ENCODE measurements around the gene ITPK1.

The ITPK1 gene

DNA sequence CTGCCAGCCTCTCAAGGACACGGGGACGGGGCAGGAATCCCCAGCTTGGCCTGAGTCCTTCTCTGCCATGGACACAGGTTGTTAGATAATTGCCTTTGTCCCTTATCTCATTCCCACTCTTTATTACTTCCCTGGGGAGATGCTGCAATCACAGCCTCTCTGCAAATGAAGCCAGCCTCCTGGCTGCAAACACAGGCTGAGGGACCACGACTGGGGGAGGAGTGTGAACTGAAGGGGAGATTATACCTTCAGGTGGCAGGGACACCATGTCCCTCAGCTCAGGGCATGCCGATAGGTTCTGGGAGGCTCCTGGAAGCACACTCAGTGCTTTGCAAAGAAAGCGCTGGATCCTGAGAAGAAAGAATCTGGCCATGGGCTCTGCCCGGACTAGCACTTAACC, 208.9 kb downstream of the ITPK1 start:
- no peak for DNase-seq

DNA sequence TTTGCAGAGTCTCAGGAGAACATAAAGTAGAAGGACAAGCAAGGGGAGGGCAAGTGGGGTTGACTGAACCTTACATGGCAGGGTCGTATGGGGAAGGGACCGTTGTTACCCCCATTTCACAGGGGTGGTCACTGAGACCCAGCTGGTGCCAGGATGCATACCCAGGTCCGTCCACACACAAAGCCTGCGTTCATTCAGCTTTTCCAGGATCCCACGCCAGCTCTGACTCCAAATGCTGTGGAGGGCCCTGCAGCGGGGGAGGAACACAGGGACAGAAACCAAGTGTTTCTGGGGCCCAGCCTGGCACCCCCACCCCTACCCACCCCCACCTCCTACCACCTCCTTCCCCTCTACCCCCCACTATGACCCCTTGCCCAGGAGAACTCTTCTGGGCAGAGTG, 209.3 kb downstream of the ITPK1 start:
- no peak for DNase-seq

DNA sequence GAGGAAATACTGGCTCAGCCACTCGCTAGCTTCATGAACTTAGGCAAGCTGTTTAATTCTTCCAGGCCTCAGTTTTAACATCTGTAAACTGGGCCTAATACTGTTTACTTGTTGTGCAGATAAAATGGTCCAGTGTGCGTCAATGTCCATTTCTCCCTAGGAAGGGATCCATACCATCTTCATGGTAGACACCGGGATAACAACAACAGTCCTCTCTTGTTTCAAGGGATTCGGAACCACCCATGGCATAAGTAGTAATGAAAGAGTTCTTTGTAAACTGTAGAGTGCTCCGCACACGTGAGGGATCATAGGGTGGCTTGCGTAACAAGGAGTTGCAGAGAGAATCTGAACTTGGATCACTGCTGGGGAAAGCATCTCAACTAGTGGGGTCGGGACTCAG, 210.1 kb downstream of the ITPK1 start:
- DNase-seq = no peak

DNA sequence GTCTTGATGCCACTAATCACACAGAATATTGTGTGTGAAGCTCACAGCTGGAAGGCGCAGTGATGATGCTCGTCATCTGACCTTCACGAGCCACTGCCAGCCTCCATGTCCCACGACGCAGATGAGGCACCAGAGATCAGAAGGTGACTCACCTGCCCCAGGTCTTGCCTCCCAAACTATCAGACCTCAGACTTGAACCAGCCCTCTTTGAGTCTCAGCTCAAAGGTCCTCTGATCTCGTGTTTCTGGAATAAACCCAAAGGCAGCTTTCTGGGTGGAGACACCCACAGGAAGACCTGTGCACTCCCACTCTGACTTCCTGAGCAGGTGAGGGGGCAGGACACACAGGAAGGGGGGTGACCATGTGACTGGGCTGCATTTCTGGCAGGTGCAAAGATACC, 212.4 kb downstream of the ITPK1 start:
- no peak for DNase-seq

DNA sequence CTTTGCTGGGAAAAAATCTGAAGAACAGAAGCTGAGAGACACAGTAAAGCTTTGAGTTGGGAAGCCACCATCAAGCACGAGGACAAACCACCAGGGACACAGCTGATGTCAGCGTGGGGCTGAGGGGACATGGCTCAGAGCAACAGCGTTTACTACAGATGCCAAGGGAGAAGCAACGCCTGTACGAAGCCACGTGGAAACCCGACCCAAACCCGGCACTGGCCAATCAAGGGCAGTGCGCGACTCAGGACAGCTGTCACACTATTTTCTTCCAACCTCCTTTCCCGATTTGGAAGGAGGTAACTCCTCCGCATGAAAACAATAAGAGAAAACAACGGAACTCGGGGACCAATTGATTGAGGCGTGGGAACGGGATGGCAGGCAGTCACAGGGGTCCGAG, 213.0 kb downstream of the ITPK1 start:
- no peak for DNase-seq

DNA sequence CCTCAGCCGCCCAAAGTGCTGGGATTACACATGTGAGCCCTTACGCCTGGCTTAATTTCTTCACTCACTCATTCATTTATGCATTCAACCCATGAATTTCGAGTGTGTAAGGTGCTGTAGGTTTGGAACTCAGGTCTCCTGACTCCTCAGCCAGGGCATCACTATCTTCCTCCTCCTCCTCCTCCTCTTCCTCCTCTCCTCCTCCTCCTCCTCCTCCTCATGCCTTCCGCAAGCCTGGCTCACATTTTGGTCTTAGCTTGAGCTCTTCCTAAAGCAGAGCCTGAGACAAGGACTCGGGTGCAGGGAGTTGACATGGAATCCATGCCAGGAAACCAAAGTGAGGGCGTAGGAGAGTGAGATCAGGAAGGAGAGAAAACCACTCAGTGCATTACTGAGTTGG, 213.5 kb downstream of the ITPK1 start:
- no peak for DNase-seq

DNA sequence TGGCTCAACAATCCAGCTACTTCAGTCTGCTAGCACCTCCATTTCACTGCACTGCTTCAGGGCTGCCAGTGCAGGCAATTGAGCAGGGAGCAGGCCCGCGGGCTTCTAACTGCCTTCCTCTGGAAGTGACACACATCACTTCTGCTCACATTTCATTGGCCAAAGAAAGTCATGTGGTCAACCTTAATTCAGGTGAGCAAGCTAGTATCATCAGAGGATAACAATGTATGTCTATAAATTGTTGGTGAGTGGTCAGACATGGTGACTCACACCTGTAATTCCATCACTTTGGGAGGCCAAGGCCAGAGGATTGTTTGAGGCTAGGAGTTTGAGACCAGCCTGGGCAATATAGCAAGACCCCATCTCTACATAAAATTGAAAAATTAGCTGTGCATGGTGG, 215.1 kb downstream of the ITPK1 start:
- no peak for DNase-seq

DNA sequence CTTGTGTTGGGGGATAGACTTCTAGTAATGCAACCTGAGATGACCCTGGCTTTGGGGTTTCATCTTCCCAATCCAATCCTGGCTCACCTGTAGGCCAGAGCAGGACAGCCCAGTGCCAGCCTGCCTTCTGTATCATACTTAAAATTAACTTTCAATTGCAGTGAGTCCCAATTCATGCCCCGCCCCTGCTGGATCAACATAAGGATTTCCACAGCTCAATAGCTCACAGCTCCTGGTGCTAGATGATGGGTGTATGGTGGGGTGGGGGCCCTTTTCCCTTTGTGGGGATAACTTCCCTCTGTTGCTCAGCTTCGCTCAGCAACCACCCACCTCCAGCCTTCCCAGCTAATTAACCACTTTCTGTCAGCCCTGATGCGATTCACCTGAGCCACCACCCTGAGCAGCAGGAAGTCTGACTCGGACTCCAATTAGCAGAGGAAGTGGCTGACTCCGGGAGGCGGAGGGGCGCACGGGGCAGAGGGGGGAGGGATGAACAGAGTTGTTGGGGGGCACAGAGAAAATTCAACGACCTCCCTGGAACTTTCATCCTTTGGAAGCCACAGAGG, 217.1 kb downstream of the ITPK1 start:
- DNase-seq = no peak

DNA sequence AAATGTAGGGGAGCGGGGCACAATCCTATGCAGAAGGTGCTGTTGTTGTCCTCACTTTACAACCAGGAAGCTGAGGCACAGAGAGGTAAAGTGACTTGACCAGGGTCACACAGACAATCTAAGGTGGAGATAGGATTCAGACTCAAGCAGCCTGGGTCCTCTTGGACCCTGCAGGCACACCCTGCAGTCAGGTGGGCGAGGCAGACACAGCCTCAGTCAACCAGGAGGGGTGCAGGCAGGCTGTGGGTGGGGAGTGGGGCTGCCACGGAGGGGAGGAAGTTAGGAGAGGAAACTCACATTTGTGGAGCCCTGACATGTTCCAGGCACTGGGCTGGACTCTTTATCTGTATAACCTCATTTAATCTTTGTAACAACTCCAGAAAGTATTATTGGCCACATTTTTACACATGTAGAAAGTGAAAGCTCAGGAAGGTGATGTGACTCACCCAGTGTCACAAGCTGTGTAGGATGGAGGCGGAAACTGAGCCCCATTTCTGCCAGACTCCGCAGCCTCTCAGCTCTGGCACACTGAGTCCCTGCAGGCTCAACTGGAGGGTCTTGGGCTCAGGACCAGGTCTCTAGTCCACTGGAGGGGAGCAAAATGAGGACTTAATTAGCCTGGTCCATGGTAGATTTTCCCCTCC, 217.7 kb downstream of the ITPK1 start:
- no peak for DNase-seq

DNA sequence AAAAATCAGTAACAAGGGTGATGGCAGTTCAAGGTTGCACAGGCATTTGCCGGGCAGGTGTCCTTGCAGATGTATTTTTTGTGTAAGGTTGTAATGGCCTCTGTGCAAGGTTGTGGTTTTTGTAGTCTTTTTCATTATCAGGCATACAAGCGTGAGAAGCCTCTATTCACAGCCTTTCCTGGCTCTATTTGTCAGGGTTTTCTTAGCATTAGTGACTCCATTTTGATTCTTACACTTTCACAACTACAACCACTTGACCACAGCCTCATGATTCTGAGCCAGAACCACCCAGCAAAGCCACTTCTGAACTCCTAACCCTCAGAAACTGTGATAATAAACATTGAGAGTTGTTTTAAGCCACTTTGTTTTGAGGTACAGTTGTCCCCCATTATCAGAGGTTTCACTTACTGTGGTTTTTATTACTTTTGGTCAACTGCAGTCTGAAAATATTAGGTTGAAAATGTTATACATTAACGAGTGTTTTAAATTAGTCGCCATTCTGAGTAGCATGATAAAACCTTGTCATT, 220.3 kb downstream of the ITPK1 start:
- no peak for DNase-seq

DNA sequence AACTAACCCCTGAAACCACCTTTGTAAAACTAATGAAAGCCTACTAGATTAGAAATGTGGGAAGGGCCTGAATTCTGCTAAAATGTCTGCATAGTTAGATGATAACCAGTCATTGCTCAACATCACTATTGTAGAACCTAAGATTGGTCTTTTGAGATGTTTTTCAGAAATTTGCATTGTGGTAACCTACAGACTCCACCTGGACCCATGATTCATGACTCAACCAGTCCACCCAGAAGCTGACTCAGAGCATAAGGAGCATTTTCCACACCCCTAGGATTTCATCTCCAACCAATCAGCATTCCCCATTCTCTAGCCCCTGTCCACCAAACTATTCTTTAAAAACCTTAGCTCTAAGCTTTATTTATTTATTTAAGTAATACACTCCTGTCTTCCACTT, 223.1 kb downstream of the ITPK1 start:
- no peak for DNase-seq

DNA sequence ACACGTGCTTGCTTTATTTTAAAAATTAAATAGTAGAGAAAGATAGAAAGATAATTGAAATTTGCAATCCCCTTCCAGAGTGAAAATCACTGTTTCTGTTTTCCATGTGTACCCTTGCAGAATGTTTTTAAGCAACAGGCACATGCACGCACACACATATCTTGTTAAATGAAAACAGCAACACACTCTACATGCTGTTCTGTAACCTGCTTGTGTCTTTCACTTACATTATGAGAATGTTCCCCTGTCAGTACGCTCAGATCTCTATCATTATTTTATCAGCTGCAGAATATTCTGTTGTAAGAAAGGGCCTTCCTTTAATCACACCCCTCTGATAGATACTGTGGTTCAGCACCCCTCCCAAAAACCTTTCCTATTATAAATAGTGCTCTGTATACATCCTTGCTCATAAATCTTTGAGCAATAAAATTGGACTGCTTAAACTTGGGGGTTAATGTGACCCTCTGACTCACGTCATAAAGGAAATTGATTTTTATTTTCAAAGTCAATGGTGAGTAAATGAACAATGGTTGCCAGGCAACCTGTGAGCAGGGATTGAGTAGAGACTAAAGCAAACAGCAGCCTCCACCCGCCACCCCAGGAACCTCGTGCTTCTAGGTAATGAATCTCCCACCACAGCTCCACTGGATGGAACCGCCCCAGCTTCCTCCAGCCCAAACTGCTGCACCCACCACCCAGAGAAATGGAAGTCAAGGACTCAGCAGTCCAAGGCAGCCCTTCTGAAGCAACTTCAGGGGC, 224.7 kb downstream of the ITPK1 start:
- DNase-seq = no peak

DNA sequence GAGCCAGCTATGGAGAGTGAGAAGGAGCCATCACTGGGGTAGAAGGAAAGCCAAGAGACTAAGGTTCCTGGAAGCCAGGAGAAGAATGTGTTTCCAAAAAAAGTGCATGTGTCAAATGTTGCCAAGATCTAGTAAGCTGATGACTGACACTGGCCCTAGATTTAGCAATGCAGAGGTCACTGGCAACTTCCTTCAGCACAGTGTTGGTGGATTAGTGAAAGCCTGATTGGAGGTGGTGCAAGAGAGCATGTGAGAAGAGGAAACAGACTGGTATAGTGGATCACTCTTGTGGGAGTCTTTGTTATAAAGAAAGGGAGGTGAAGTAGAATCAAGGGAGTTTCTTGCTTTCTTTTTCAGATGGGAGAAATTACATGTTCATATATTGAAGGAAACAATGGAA, 226.8 kb downstream of the ITPK1 start:
- DNase-seq = no peak

DNA sequence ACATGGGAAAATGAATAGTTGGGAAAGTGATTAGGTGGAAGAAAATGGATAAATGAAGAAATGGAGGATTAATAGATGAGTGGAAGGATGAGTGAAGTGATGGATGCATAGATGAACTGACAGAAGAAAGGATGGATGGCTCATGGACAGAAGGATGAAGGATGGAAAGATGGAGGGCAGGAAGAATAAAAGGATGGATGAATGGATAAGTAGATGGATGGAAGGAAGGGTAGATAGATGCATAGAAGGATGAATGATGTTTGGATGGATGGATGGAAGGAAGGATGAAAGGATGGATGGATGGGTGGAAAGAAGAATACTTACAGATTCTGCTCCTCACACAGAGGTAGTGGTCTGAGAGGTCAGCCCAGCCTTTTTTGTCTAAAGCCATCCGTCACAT, 228.6 kb downstream of the ITPK1 start:
- no peak for DNase-seq

All from SIG-M5 (cell line).